Liver (tissue), 9 donors: Measurements from ENCODE around the gene TRPM2. TPM values are rescaled to one million over a fixed set of nuclear protein-coding genes. Genes with fewer than 3 reads are reported as not detected.

Experiments
- DNase-seq: peaks from one replicate; pipeline ENCODE4 v3.0.0-alpha.2; 2017; ENCODE audit warnings: low spot score
- H3K27ac ChIP-seq, 2 donors: one replicate each; pipeline ENCODE4 v1.7.0; 2013; ENCODE audit warnings: inconsistent platforms in 2 of 2, low read length in 2 of 2, control low read depth in 1 of 2, low read depth in 1 of 2, mild to moderate bottlenecking in 1 of 2
- H3K27me3 ChIP-seq, 4 donors: one replicate each; pipeline versions ENCODE4 v1.6.1 to v1.7.0; 2013; ENCODE audit warnings: low read length in 3 of 4, inconsistent platforms in 1 of 4, mild to moderate bottlenecking in 1 of 4, moderate library complexity in 1 of 4; ENCODE audit not compliant: control insufficient read depth in 4 of 4, insufficient read depth in 4 of 4
- H3K36me3 ChIP-seq, 4 donors: one replicate each; pipeline versions ENCODE4 v1.6.1 to v1.7.0; 2013; ENCODE audit warnings: low read length in 3 of 4, mild to moderate bottlenecking in 3 of 4, low read depth in 1 of 4, moderate library complexity in 1 of 4; ENCODE audit not compliant: control insufficient read depth in 4 of 4, insufficient read depth in 3 of 4
- H3K4me1 ChIP-seq, 4 donors: one replicate each; pipeline versions ENCODE4 v1.6.1 to v1.7.0; 2013; ENCODE audit warnings: low read length in 3 of 4, mild to moderate bottlenecking in 3 of 4, moderate library complexity in 1 of 4; ENCODE audit not compliant: control insufficient read depth in 4 of 4, insufficient read depth in 4 of 4
- H3K4me3 ChIP-seq, 3 donors: one replicate each; pipeline versions ENCODE4 v1.6.1 to v1.7.0; 2013; ENCODE audit warnings: low read length in 3 of 3, control low read depth in 1 of 3, low read depth in 1 of 3, mild to moderate bottlenecking in 1 of 3
- H3K9ac ChIP-seq, 2 donors: one replicate each; pipeline ENCODE4 v1.7.0; 2013; ENCODE audit warnings: low read length in 2 of 2, mild to moderate bottlenecking in 2 of 2, moderate library complexity in 2 of 2, control low read depth in 1 of 2, low read depth in 1 of 2
- H3K9me3 ChIP-seq, 4 donors: one replicate each; pipeline versions ENCODE4 v1.6.1 to v1.7.0; 2013; ENCODE audit warnings: low read length in 3 of 4; ENCODE audit not compliant: control insufficient read depth in 4 of 4
- FOXA1 ChIP-seq: IDR thresholded peaks from 2 replicates; pipeline ENCODE4 v1.6.1; 2016; ENCODE audit warnings: antibody characterized with exemption
- GABPA ChIP-seq, 2 donors: IDR thresholded peaks in 1 of 2; conservative IDR thresholded peaks in 1 of 2; 2 replicates each; pipeline ENCODE4 v1.6.1; 2016; ENCODE audit warnings: antibody characterized with exemption in 2 of 2, mild to moderate bottlenecking in 1 of 2, moderate library complexity in 1 of 2
- HNF4A ChIP-seq, 2 donors: conservative IDR thresholded peaks; 2 replicates each; pipeline ENCODE4 v1.6.1; 2016; ENCODE audit warnings: antibody characterized with exemption in 2 of 2, mild to moderate bottlenecking in 2 of 2
- HNF4G ChIP-seq: IDR thresholded peaks from 2 replicates; pipeline ENCODE4 v1.6.1; 2016; ENCODE audit warnings: antibody characterized with exemption
- JUND ChIP-seq, 2 donors: IDR thresholded peaks; 2 replicates each; pipeline ENCODE4 v1.6.1; 2016; ENCODE audit warnings: antibody characterized with exemption in 2 of 2
- RAD21 ChIP-seq, 2 donors: IDR thresholded peaks; 2 replicates each; pipeline ENCODE4 v1.6.1; 2016; ENCODE audit warnings: antibody characterized with exemption in 2 of 2, mild to moderate bottlenecking in 2 of 2
- RXRA ChIP-seq, 2 donors: IDR thresholded peaks; 2 replicates each; pipeline ENCODE4 v1.6.1; 2017 to 2018; ENCODE audit warnings: antibody characterized with exemption in 2 of 2, mild to moderate bottlenecking in 1 of 2
- YY1 ChIP-seq: IDR thresholded peaks from 2 replicates; pipeline ENCODE4 v1.6.1; 2016; ENCODE audit warnings: antibody characterized with exemption, mild to moderate bottlenecking
- WGBS: extraction: QIAGEN DNeasy Blood & Tissue Kit; methylation state at CpG from one replicate; pipeline ENCODE4 v1.1.7; 2013; 5-methylcytosine and 5-hydroxymethylcytosine counted together
- polyA plus RNA-seq, 2 donors: library from polyadenylated mRNA; stranded (reverse) in 1 of 2; unstranded in 1 of 2; fragments of 200-250 nt in 1 of 2; fragments of >200 nt in 1 of 2; fragmentation: Nextera tagmentation in 1 of 2; extraction: Ambion mirVana in 1 of 2; gene quantifications; one replicate each; pipeline versions ENCODE4 v1.2.1 to v1.2.3, GENCODE V29; 2013 to 2015
- total RNA-seq, 2 donors: library from RNA; depleted of rRNA; stranded (reverse); fragments of >200 nt; gene quantifications; one replicate each; pipeline ENCODE4 v1.2.3, GENCODE V29; 2014
- TF ChIP-seq, protein P1 (sequence below): fragments of 150-350 bp; IDR thresholded peaks from 2 replicates; pipeline ENCODE4 v1.5.1; 2017; ENCODE audit warnings: improper control_type of control experiment, low read depth, low read length; ENCODE audit not compliant: missing input control
- TF ChIP-seq, protein P2 (sequence below): IDR thresholded peaks from 2 replicates; pipeline ENCODE4 v1.6.1; 2016; ENCODE audit warnings: antibody characterized with exemption
- TF ChIP-seq, protein P3 (sequence below): IDR thresholded peaks from 2 replicates; pipeline ENCODE4 v1.6.1; 2016; ENCODE audit warnings: antibody characterized with exemption
- donor health status: healthy.
- donor health status: healthy.
- donor health status: healthy.
- donor health status: healthy.
- donor health status: healthy.

TRPM2 gene
- total and polyA plus RNA-seq, 4 donors = 0.43 to 1.3 (median 0.63) TPM

DNA sequence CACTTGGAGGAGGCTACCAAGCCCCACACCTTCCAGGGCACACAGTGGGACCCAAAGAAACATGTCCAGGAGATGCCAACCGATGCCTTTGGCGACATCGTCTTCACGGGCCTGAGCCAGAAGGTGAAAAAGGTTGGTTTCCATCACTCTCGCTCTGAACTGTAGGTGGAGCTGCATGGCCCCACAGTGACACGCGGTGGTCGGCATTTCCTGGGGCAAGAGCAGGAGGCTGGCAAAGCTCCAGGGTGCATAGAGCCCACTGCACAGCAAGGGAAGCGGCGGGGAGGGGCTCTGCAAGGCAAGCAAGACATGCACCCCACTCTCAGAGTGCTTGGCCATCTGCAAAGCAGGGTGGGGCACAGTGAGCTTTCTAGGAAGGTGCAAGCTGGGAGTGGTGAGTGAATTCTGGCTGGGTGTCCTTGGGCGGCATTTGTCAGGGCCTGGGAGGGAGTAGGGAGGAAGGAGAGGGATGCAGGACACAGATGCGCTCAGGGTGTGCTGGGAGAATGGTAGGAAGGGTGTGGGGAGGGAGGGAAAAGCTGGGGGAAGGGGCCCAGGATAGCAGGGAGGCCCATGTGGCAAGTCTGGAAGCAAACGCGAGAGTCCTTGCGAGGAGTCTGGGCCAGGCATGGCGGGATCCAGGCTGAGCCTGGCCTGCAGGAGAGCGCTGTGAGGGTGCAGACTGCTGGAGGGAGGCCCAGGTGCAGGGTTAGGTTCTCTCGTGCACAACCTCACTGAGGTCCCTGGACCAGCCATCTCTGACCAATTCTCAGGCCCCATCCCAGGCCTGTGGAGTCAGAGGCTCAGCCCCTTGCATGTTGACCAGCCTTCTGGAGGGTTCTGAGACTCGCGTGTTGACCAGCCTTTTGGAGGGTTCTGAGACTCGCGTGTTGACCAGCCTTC, 11.0 kb downstream of the TRPM2 start:
- H3K4me1 ChIP-seq = no peaks in the 10 kb centered on the region
- TF ChIP-seq YY1 (no peak), RXRA (IDR thresholded peaks at IDR 0.05) (no peak)
- TF ChIP-seq, protein P1, sequence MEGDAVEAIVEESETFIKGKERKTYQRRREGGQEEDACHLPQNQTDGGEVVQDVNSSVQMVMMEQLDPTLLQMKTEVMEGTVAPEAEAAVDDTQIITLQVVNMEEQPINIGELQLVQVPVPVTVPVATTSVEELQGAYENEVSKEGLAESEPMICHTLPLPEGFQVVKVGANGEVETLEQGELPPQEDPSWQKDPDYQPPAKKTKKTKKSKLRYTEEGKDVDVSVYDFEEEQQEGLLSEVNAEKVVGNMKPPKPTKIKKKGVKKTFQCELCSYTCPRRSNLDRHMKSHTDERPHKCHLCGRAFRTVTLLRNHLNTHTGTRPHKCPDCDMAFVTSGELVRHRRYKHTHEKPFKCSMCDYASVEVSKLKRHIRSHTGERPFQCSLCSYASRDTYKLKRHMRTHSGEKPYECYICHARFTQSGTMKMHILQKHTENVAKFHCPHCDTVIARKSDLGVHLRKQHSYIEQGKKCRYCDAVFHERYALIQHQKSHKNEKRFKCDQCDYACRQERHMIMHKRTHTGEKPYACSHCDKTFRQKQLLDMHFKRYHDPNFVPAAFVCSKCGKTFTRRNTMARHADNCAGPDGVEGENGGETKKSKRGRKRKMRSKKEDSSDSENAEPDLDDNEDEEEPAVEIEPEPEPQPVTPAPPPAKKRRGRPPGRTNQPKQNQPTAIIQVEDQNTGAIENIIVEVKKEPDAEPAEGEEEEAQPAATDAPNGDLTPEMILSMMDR = no peak
- no peak for DNase-seq

DNA sequence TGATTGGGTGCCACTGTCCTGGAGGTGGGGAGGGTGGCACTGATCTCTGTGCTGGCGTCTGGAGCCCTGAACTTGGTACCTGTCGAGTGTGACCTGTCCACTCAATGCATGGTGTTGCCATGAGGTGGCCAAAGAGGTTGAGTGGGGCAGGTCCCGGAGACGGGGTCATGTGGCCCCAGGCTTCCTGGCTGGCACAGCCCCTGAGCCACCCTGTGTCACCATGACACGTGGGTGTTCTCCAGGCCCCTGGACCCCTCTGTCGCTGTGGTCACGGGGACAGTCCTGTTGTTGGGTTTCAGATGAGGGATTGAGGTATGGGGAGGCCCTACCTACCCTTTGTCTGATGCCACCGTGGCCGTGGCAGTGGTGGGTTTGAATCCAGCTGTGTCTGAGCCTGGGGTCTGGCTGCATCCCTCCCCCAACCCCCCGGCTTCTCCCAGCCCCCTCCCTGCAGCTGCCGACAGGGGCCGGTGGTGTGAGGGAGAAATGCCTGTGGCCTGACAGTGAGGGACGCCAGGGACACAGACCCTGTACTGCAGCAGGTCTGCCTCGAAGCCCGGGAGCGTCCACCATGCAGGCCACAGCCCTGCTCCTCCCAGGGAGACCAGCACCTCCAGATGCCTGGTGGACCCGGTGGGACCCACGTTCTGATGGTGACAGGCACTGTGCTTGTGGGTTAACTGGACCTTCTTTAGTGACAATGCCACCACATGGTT, 12.0 kb downstream of the TRPM2 start:
- Histone ChIP-seq H3K4me1 (peaks cover 0 to 6% (median 5%) of the 10 kb centered on the region in 4 donors), H3K9me3 (no peaks in the 10 kb centered on the region), H3K4me3 (no peak overlapping the region), H3K27ac (no peak overlapping the region), H3K9ac (no peak overlapping the region), H3K36me3 (no peaks in the 10 kb centered on the region), H3K27me3 (no peaks in the 10 kb centered on the region)
- WGBS = 94% methylated on average over 18 of the region's 18 CpGs
- no peak for DNase-seq
- TF ChIP-seq FOXA1 = no peak
- no peak for TF ChIP-seq GABPA (IDR thresholded peaks at IDR 0.05 in 1 of 2, conservative IDR thresholded peaks at IDR 0.05 in 1 of 2)
- TF ChIP-seq RAD21 (IDR thresholded peaks at IDR 0.05) = no peak
- no peak for TF ChIP-seq HNF4A (conservative IDR thresholded peaks at IDR 0.05)
- TF ChIP-seq, protein P1 = no peak

More for the DNA sequence above, 11.0 kb downstream of the TRPM2 start:
- no peaks in the 10 kb centered on the region for H3K9me3 ChIP-seq
- H3K36me3 ChIP-seq = no peaks in the 10 kb centered on the region
- H3K27ac ChIP-seq = no peak overlapping the region
- no peak overlapping the region for H3K4me3 ChIP-seq
- 85% methylated on average over 22 of the region's 22 CpGs for WGBS
- H3K27me3 ChIP-seq = no peaks in the 10 kb centered on the region
- H3K9ac ChIP-seq = no peak overlapping the region

DNA sequence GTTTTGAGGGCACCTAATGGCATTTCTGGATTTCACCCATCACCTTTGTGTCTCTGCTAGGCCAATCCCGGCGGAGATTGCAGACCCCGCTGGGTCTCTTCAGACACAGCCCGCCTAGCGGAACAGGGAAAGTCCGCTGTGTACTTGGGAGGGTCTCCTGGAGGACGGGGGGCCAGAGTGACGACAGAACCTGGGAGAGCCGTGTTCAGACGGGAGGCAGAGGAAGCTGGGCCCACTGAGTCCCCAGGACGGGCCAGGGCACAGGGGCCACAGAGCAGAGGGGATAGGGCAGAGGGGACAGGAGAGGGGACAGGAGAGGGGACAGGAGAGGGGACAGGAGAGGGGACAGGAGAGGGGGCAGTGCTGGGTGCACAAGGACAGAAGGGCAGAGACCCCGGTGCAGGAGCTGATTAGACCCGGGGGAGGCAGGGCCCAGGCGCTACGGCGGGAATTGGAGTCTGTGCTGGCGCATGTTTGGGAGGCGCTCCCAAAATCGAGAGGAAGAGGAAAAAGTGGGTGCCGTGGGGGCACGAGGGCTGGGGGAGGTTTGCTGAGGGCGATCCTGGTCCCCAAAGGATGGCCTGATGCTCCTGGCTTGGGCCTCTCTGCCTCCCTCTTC, 12.7 kb downstream of the TRPM2 start:
- 94% methylated on average over 22 of the region's 22 CpGs for WGBS
- Histone ChIP-seq H3K36me3 (no peaks in the 10 kb centered on the region), H3K27me3 (no peaks in the 10 kb centered on the region), H3K9ac (no peak overlapping the region), H3K9me3 (no peaks in the 10 kb centered on the region), H3K4me3 (no peak overlapping the region), H3K4me1 (peaks cover 0 to 10% (median 5%) of the 10 kb centered on the region in 4 donors), H3K27ac (no peak overlapping the region)
- TF ChIP-seq, protein P2, sequence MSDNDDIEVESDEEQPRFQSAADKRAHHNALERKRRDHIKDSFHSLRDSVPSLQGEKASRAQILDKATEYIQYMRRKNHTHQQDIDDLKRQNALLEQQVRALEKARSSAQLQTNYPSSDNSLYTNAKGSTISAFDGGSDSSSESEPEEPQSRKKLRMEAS = no peak
- no peak for TF ChIP-seq HNF4G
- TF ChIP-seq JUND (IDR thresholded peaks at IDR 0.05) = no peak
- TF ChIP-seq, protein P3, sequence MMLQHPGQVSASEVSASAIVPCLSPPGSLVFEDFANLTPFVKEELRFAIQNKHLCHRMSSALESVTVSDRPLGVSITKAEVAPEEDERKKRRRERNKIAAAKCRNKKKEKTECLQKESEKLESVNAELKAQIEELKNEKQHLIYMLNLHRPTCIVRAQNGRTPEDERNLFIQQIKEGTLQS = no peak
- no peak for TF ChIP-seq FOXA1
- no peak for DNase-seq
